CD4-positive, alpha-beta T cell treated with Interferon gamma for 1 hour (primary cell): ENCODE results near the gene ARHGAP42.
A peak's percentile ranks its signal among the peaks of the same experiment; 100 is the strongest.
"Not testable (repeated sequence)": the region's sequence is repeated elsewhere in the genome, so short reads cannot be mapped to it uniquely, and the experiment has no call there.

Experiments
- DNase-seq: peaks from one replicate; pipeline ENCODE4 v3.0.0-alpha.2; 2020

Gene ARHGAP42, protein sequence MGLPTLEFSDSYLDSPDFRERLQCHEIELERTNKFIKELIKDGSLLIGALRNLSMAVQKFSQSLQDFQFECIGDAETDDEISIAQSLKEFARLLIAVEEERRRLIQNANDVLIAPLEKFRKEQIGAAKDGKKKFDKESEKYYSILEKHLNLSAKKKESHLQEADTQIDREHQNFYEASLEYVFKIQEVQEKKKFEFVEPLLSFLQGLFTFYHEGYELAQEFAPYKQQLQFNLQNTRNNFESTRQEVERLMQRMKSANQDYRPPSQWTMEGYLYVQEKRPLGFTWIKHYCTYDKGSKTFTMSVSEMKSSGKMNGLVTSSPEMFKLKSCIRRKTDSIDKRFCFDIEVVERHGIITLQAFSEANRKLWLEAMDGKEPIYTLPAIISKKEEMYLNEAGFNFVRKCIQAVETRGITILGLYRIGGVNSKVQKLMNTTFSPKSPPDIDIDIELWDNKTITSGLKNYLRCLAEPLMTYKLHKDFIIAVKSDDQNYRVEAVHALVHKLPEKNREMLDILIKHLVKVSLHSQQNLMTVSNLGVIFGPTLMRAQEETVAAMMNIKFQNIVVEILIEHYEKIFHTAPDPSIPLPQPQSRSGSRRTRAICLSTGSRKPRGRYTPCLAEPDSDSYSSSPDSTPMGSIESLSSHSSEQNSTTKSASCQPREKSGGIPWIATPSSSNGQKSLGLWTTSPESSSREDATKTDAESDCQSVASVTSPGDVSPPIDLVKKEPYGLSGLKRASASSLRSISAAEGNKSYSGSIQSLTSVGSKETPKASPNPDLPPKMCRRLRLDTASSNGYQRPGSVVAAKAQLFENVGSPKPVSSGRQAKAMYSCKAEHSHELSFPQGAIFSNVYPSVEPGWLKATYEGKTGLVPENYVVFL

DNA sequence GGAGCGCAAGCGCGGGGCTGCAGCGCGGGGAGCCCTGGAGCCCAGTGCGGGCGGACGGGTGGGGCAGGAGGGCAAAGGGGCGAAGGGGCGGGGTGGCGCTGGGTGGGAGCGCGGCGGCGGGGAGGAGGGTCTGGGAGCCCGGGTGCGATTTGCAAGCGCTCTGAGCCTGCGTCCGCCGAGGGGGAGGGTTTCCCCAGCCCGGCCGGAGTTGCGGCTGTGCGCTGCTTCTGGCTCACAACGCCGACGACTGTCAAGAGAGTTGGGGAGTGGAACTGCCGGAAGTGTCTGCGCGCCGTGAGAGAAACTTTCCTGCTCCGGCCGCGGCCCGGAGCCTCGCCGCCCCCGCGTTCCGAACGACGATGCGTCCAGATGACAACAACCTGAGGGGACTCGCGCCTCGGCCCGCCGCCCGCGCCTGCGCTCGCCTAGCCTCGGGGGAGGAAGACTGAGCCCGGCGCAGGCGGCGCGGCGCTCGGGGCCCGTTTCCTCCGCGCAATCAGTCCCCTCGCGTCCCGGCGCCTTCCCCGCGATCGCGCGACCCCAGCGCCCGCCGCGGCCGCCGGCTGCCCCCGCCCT lies at the start of gene ARHGAP42:
Gene ARHGAP42 (plus strand): TSS at position 235 of the 576 bp plus-strand sequence. CDS start 391 bp downstream, outside the sequence.
- DNase-seq = peak; percentile 48

DNA sequence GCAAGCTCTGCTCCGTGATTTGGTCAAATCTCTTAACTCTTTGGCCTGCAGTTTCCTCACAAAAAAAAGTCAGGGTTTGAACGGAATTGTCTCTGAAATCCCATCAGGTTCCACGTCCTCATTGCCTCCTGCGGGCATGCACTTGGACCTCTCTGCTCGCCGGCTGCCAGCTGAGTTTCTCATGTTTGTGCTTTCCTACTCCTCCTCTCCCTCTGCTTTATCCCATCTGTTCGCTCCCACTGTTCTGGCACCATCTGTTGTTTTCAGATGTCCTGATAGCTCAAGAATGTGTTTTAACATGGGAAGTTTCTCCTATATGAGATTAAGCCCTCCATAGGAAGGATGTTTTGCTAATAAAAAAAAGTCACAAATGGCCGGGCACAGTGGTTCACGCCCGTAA lies 49.4 kb upstream of the ARHGAP42 start:
- DNase-seq = no peak

DNA sequence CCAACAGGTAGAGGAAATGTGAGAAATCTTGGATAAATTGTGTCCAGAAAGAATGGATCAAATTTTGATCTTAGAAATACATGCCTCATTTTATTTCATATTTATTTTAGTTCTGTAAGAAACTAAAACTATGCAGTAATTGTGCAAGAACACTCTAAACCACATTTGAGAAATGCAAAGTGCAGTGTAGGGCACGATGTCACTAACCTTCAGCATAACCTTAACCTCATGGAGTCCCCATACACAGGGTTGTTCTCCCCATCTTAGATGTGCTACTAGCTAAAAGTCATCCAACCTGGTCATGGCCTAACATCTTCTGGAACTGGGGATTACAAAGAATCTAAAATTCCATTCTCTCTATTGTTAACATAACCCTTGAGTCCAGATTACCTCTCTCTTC lies 48.4 kb upstream of the ARHGAP42 start:
- no peak for DNase-seq

DNA sequence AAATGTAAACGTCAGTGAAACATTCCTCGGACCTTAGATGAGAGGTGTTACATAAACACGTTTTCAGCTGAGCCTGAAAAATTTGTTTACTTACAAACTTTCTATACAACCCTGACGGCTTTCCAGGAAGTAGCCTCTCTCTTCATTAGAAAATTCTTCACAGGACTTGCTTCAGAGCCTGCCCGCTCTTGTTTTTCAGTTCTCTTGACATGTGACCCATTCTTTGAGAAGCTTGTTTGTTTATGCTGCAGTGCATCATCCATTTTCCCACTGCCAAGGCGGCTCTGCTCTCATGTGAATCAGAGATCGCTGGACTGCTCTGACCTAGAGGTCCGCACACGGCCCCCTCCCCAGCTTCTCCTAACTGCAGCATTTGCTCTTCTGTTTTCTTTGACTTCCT lies 47.9 kb upstream of the ARHGAP42 start:
- DNase-seq = no peak

DNA sequence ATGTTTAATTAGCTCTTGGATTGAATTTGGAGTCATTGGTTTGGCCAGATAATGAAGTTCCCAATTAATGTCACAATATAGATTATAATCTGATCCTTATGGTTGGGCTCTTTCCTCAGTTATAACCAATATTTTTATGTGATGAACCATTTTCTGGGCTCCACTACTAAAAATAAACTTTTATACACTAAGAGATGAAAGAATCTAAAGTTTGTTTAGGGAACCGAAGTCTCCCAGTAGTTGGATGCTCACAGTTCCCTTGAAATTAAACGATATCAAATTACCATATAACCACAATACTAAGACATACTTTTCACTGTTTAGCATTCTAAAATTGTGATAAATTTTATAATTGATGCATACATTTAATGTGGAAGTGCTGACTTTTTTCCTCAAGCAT lies 47.0 kb upstream of the ARHGAP42 start:
- no peak for DNase-seq

DNA sequence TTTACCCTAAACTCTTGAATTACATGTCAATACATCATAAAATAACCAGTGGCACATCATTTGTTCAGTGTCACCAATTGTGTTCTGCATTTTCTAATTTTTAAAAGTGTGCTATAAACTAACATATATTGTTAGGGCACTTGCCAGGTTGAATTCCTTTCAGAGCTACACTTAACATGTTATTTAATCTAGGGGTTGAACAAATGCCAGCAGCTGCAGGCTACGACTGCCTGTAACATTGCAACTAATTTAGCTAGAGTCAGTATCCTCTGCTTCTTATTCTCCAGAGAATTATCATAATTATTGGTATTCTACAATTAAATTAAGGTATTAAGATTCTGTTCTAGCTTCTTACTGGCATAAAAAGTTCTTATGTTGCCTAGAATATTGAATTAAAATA lies 46.4 kb upstream of the ARHGAP42 start:
- no peak for DNase-seq

DNA sequence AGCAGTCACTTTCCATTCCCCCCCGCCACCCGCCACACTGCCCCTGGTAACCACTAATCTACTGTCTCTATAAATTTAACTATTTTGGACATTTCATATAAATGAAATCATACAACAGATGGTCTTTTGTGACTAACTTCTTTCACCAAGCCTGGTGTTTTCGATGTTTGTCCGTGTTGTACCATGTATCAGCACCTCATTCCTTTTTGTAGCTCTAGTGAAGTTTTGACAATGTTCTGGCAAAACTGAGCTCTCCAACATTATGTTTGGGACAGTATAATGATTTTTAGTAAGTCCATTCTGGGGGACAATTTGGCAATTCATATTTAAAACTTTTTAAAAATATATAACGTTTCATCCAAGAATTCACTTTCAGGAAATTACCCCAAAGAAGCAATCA lies 45.6 kb upstream of the ARHGAP42 start:
- no peak for DNase-seq

DNA sequence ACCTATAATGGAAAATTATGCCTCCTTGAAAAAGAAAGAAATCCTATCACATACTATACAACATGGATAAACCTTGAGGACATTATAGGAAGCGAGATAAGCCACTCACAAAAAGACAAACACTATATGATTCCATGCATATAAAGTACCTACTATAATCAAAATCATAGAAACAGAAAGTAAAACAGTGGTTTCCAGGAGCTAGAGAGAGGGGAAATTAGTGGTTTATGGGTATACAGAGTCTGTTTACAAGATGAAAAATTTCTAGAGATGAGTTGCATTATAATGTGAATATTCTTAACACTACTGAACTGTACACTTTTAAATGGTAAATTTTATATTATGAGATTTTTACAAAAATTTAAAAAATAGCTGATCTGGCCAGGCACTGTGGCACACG lies 40.5 kb upstream of the ARHGAP42 start:
- no peak for DNase-seq

DNA sequence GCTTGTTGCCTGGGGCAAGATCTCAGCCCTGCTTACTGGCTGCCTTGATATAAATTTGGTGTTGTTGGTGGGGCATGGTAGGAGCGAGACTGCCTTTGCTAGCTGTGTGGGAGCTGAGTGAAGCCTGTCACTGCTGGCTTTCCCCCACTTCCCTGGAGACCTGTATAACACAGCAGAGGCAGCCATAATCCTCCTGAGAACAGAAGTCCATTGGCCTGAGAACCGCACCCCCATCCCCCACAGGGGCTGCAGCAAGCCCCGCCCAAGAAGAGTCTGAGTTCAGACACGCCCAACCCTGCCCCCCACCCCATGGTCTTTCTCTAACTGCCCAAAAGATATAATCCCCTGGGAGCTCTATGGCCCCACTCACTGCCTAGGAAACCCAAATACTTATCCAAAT lies 39.2 kb upstream of the ARHGAP42 start:
- DNase-seq = no peak

DNA sequence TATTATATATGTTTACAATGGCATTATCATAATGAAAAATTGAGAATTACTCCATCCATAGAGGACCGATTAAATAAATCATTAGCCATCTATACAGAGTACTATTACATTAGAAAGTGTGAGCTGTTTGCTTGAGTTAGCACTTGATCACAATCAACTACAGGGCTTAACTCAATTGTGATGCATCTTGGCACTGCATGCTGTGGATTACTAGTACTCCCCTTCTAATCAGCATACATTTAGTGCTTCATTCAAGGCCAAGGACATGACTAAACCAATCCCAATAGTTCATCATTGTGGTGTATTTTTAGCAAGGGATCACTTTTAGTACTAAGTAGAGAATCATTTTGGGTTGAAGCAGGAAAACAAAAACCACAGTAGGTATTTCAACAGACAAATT lies 23.5 kb upstream of the ARHGAP42 start:
- no peak for DNase-seq

DNA sequence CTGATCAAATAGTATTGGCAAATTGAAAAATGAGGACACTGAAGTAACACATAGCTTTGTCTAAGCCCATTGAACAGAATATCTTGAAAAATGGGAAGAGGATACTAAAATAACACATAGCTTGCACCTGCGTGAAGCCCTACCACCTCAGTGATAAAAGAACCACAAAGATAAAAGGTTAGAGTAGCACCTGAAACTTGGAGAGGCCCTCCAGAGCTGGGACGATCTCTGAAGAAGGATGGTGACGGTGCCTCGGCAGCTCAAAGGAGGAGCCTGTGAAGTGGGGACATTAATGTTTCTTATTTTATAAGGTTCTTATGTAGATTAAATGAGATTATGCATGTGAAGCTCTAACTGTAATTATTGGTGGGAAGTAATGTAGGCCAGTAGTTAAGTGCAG lies 23.1 kb upstream of the ARHGAP42 start:
- DNase-seq = no peak

DNA sequence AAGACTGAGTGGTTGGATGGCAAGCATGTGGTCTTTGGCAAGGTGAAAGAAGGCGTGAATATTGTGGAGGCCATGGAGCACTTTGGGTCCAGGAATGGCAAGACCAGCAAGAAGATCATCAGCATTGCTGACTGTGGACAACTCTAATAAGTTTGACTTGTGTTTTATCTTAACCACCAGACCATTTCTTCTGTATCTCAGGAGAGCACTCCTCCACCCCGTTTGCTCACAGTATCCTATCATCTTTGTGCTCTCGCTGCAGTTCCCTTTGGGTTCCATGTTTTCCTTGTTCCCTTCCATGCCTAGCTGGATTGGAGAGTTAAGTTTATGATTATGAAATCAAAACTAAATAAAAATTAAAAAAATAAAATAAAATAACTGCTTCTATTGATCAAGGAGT lies 20.3 kb upstream of the ARHGAP42 start:
- DNase-seq = not testable (repeated sequence)

DNA sequence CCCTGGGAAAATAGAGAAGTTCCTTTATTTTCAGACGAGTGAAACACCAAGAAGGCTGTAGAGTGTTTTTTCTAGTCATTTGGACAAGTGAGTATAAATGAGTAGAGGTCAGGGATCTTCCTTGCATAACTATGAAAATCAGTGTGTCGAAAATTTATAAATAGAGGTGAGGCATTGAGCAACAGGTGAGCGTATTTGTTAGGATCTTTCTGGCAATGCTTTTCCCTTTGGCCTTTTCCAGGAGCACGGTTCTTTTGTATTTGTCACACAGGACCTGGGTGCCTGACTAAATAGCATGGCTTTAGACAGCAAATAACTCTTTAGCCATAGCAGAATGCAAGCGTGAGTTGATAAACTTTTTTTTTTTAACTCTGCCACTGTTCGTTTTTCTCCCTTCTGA lies 19.6 kb upstream of the ARHGAP42 start:
- DNase-seq = no peak

DNA sequence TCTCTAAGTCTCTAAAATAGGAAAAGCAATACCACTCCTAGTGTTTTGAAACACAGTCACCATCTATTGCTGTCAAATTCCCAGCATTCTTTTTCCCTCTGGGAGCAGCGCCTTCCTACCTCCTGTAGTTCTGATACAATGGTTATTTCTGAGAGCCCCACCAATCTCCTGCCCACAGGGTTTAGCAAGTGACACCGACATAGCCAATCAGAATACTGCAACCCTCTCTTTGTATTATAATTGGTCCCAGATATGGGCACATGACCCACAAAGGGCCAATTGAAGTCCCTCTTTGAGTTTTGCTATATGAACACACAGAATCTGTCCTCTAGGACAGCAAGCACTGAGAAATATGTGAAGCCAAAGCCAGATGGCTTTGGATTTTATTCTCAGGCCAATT lies 16.9 kb upstream of the ARHGAP42 start:
- no peak for DNase-seq

DNA sequence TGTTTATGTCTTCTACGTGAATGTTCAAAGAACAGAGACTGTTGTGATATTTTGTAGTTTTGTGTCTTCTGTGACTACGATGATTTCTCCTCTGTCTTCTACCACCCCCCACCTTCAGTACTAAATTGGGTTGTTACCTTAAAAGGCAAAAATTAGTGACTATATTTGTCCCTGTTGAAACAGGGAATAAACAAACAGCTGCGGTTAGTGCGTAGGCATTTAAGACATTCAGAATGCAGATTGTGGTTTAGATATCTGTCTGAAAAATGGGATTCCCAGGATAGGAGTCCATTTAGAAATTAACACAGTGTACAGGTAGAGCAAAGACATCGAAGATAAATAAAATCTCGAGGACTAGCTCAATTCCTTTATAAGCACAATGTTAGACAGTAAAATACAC lies 15.6 kb upstream of the ARHGAP42 start:
- no peak for DNase-seq

DNA sequence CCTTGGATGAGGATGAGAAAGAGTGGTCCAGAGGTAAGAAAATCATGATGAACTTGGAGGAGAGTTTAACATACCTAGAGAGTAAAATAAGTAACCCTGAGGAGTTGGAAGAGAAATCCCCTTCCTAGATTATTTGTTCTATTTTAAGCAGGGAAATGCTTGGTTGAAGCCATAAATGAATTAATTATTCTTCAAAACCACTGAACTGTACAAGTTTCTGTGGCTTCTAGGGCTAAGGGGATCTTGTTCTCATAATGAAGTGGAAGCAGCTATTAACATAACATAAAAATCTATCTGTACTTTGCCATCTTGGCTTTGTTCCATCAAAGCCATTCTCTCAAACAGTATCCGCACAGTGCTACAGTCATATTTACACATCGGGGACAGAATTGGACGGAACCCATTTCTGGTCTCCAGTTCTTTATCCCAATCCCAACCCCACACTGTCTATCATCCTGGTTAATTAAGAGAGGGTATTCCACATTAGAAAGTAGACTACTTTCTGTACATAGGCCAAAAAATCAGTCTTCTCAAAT lies 14.5 kb upstream of the ARHGAP42 start:
- DNase-seq = no peak

DNA sequence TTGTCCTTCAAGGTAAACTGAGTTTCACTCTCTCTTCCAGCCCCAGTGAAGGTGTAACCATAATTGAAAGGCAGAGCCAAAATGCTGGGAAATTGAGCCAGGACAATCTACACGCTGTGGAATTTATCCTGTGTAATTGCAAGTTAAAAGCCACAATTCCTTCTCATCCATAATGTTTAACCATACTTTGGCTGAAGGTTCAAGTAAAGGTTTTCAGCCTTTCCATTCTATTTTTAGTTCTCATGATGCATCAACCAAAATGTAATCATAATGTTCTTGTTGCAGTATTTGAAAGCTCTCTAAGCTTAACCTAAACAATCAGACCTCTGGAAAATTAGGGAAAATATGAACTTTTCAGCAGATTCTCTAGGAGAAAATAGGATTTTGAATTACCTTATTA lies 14.0 kb upstream of the ARHGAP42 start:
- no peak for DNase-seq

DNA sequence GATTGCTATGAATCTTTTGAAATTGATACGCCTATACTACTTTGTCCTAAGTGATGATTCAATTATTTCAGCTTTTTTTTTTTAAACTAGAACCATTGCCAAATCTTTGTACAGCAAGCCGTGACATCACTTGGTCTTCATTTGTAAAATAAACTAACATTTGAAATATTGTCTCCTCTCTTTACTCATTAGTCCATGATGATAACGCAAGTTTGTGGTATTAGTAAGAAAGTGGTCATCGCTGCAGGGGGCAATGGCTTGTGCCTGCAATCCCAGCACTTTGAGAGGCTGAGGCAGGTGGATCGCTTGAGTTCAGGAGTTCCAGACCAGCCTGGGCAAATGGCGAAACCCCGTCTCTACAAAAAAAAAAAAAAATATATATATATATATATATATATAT lies 12.9 kb upstream of the ARHGAP42 start:
- DNase-seq = no peak

DNA sequence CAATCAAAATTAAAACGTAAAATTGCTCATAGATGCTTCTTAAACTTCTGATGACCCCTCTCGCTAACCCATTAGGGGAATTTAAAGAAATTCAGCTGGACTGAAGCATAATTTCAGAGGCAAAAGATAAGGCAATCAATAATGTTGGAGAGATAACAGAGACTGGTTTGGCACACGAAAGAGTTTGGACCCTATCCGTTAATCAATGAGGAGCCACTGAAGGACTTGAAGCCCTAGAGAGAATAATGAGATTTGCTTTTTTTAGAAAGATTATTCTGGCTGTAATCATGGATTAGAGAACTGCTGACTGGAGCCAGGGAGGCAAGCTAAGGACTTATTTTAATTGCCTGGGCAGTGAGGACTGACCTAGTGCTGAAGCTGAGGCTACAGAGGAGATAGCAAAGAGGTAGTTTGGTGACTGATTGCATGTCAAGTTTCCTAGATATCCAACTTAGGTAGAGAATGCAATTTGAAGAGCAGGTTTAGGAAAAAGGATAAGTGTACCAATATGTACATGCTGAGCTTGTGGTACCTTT lies 11.9 kb upstream of the ARHGAP42 start:
- no peak for DNase-seq

DNA sequence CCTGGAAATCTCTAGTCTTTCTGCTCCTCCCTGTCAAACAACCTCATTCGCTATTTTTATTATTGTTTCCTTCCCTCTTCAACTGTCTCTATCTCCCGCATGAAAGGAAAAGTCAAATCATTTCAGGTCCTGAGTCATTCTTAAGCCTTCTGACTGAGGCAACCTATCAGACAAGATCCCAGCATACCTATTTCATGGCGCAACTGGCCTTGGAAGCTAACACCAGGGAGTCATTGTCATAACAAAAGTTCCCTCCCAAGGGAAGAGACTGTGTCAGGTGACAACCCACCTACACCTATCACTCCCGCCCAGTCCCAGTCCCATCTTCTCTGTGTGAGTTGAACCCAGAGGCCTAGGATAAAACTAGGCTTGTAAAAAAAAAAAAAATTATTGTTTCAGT lies 10.2 kb upstream of the ARHGAP42 start:
- no peak for DNase-seq

DNA sequence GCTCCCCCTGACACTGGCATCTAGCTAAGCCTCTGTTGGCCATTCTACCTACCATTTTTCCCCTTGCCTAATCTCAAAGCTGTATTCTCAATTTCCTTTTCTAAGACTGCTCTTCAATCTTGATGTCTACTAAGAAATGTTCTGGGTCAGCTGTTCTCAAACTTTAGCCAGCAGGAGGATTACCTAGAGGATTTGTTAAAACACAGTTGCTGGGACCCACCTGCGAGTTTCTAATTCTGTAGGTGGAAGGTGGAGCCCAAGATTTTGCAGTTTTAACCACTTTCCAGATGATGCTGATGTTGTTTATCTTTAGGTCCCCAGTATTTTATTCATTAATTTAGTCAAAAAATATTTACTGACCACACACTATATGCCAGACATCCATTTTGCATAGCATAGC lies 9.3 kb upstream of the ARHGAP42 start:
- DNase-seq = no peak

DNA sequence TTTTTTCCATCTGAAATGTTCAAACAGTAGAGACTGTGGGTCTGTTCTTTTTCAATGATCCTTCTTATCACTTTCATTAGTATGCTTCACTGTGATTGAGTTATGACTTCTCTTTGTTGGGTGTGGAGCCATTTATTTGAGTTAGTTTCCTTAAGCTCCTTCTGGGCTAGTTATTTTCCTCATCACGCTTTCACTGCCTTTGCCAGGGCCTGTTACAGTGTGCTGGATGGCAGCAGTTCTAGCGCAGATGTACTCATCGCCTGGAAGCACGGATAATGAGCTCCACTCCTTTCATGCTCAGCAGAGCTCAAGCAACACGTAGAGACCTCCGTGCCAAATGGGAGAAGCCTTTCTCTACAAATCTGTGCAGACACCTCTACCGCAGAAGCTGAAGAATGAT lies 7.0 kb upstream of the ARHGAP42 start:
- no peak for DNase-seq

DNA sequence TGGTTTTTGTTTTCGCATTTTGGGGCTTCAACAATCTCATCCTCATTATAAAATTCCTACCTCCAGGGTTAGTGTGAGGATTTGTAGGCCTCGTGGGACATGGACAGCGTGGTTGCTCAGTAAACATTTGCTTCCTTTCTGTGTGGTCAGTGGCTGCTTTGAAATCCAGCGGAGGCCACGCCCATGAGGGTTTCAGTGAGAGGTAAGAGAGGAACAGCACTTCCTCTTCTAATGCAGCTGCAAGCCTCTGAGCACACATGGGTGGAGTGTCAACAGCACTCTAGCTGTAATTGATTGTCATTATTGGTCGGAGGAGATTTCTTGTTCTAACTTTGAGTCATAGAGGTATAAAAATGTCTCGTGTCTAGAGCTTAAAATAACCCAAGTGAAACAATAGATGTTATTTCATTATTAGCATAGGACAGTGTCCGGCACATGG lies 6.0 kb upstream of the ARHGAP42 start:
- peak; percentile 72 for DNase-seq
